CD4-positive, alpha-beta T cell treated with Interleukin-2 at 100 ng/mL for 4 hours (primary cell): ENCODE data around the gene RNF146.
"Not testable (repeated sequence)": the region's sequence is repeated elsewhere in the genome, so short reads cannot be mapped to it uniquely, and the experiment has no call there.

ENCODE experiments used
- DNase-seq: peaks from one replicate; pipeline ENCODE4 v3.0.0-alpha.2; 2020; ENCODE audit warnings: low spot score

Gene RNF146, protein sequence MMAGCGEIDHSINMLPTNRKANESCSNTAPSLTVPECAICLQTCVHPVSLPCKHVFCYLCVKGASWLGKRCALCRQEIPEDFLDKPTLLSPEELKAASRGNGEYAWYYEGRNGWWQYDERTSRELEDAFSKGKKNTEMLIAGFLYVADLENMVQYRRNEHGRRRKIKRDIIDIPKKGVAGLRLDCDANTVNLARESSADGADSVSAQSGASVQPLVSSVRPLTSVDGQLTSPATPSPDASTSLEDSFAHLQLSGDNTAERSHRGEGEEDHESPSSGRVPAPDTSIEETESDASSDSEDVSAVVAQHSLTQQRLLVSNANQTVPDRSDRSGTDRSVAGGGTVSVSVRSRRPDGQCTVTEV

DNA sequence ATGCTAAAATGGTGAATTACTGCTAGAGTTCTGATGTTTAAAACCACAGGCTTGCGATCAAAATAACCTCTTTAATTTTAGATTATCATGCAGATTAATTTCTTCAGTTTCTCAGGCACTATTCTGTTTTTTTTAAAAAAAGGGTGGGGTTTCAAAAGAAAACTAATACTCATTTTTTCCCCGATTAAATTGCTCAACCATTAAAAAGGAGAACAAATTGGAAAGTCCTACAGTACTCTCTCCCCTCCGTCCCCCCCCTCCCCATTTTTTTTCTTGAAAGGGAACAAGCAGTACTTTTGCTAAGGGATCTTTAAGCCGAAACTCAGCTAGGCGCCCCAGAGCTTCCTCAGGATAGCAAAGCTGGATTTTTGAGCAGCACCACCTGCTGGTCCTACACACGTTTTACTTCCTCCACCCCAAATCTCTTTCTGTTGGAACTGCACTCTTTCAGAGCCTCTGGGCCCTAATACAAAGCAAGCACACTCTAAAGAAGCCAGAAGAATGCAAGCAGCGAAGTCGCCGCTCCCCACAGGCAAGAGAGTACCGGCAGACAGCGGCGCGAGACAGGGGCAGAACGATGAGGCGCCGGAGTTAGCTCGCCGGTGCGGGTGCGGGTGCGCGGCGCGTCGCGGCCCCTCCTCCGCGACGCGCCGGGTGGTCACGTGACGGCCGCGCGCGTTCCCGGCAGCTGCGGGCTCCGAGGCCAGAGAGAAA, at the start of gene RNF146:
Gene RNF146 (plus strand): TSS at position 687 of the 714 bp plus-strand sequence. CDS start 13,475 bp downstream, outside the sequence.
- DNase-seq: peak; percentile 67

DNA sequence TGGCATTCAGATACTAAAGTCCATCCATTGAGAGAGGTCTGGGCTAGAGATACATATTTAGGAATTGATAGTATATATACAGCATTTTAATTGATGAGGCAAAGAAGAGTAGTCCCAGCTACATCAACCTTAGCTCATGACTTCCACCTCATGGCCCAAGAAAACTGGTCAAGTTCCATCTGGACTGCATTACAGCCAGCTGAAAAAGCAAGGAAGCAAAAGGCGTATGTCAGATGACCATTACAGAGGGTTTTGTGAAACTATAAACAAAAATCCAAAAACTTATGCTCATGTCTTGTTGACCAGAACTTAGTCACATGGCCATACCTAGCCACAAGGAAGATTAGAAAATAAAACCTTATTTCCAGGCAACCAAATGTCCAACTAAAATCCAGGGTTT, 46.8 kb upstream of the RNF146 start:
- no peak for DNase-seq

DNA sequence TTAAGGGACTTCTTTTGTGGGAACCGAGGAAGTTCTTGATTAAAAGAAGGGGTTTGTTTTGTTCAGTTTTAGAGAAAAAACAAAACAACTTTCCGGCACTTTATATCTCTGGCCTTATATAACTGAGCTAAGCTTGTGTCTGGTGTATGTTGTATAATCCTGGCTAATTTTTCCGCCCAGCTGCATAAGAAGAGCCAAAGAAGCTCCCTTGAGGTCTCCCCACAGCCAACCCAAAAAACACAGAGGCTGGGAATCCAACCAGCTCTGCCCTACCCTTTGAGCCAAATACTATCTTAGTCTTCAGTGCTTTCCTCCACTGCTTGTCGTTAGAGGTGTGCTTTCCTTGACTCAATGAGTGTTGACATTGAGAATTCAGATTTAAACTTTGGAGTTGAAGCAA, 45.5 kb upstream of the RNF146 start:
- DNase-seq: no peak

DNA sequence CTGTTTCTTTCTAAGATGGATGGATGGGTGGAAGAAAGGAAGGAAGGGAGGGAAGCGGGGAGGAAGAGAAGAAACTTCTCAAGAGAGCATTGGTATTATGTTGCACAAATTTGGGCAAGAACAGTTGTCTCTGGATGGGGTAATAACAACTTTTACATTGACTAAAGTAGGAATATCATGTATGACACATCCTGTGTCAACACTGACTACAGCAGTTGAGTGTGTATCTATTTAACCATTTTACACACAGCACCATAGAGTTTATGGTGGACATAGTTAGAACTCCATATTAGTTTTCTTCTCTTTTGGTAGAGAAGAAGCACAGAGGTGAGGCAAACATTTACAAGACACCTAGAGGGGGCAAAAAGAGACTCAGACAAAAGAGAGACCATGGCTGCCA, 44.2 kb upstream of the RNF146 start:
- no peak for DNase-seq

DNA sequence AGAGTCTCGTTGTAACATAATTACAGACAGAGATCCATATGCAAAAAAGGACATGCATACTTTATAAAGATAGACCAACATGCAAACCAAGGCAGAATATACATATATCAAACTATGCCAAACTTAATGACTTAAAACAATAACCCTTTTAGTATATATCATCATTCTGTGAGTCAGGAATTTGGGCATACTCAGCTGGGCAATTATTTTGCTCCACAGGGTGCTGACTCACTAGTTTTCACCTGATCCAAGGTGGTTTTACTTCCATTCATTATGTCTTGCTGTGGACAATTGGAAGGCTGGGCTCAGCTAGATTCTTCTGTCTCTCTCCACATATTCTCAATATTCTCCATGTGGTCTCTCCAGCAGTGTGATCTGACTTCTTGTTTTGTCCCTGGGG, 41.2 kb upstream of the RNF146 start:
- no peak for DNase-seq

DNA sequence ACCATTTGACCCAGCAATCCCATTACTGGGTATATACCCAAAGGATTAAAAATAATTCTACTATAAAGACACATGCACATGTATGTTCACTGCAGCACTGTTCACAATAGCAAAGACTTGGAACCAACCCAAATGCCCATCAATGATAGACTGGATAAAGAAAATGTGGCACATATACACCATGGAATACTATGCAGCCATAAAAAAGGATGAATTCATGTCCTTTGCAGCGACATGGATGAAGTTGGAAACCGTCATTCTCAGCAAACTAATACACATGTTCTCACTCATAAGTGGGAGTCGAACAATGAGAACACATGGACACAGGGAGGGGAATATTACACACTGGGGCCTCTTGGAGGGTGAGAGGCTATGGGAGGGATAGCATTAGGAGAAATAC, 32.8 kb upstream of the RNF146 start:
- not testable (repeated sequence) for DNase-seq

DNA sequence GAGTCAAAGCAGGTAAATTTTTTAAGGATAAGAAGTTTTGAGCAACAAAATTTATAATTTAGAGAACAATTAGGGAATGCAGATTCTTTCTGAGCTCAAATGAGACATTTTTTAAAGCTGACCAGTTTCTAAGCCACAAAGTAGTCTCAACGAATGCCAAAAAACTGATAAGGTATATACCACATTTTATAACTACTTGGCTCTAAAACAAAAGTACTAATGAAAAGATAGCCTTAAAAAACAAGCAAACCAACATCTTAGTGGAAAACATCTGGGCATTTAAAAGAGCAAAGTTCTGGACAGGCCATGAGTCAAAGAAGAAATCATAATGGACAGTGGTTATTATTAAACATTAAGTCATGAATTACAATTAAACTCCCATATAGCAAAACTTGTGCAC, 23.2 kb upstream of the RNF146 start:
- no peak for DNase-seq

DNA sequence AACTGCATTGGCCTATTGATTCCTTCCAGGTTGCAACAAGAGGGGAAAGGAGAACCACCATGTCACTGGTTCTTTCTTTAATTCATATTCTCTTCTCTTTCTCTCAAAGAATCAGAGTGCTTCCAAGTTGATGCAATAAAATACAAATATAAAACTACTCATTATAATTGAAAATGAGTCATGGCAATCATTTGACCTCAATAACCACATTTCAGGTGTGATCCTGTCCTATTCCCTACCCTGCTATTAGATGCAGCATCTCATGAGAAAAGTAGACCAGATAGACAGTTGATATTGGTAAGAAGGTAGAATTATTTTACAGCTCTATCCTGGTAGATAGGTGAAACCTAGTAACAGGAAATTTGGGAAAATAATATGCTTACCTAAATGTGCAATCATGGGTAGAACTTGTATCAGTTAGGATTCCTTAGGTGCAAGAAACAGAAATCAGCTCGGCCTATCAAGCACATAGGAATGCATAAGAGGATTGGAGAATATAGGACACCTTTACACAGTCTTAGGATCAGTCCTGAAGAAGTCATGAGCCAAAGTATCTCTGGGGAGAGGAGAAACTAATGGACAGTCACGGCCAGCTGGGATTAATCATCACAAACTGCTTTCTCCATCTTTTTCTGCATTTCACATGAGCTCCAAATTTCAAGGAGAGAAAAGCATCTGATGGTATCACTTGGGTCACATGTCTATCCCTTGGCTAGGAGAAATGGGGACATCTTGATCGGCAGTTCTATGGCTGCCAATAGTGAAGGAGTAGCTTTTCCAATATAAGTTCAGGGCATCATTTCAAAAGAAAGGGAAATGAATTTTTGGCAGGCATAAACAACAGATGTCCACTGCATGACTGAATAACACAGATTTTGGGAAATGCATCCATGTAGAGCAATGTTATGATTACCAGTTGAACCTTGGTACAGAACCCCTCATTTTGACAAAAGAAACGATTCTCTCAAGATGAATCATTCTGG, 19.3 kb upstream of the RNF146 start:
- DNase-seq: no peak

DNA sequence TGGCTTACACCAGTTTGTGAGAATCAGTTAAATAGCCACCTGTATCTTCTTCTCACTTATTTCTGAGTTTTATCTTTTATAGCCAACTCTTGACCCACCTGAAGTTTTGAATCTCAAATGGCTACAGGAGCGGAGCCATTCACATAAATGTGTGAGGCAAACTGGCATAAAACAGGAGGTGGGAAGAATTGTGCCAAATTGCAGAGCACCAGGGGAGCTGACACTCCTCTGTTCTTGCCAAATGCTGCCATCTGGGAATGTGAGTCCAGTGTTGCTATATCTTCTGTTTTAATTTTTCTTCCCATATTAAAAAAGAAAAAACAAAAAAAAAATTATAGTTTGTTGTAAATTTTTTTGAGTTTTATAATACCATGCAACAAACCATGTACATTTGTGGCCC, 17.0 kb upstream of the RNF146 start:
- DNase-seq: no peak

DNA sequence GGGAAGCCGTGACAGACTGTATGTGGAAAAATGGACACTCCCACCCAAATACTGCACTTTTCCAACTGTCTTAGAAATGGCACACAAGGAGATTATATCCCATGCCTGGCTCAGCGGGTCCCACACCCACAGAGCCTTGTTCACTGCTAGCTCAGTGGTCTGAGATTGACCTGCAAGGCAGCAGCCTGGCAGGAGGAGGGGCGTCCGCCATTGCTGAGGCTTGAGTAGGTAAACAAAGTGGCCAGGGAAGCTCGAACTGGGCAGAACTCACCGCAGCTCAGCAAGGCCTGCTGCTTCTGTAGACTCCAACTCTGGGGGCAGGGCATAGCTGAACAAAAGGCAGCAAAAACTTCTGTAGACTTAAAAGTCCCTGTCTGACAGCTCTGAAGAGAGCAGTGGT, 11.4 kb upstream of the RNF146 start:
- DNase-seq: no peak

DNA sequence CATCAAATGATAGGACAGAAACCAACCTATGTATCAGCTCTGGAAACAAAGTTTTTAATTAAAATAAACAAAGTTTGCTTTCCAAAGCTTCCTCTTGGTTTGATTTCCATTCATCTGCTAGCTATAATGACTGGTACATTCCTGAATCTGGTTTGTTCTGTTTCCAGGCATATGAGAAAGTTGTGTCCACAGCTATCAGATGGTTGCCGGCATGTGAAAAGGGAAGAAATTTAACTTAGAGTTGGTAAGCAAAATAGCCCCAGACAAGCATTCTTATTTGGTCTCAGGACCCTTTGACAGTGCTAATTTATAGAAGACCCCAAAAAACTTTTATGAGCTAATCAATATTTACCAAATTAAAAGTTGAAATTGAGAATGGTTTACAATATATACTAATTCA, 3.8 kb upstream of the RNF146 start:
- DNase-seq: no peak

DNA sequence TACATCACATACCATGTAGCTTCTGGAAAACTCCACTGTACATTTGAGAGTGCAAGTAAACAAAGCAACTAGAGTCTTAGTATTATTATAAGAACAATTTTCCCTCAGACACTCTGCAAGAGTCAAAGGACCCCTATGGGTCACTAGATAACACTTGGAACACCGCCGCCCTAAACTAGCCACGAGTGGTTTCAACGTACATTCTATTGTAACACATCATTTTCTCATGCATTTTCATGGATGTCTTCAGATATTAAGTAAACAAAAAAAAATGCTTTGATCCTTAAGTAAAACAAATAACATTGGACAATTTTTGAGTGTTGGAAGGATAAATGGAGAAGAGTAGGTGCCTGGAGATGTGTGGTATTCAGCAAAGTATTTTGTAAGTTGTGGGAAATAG, 3.2 kb upstream of the RNF146 start:
- no peak for DNase-seq

DNA sequence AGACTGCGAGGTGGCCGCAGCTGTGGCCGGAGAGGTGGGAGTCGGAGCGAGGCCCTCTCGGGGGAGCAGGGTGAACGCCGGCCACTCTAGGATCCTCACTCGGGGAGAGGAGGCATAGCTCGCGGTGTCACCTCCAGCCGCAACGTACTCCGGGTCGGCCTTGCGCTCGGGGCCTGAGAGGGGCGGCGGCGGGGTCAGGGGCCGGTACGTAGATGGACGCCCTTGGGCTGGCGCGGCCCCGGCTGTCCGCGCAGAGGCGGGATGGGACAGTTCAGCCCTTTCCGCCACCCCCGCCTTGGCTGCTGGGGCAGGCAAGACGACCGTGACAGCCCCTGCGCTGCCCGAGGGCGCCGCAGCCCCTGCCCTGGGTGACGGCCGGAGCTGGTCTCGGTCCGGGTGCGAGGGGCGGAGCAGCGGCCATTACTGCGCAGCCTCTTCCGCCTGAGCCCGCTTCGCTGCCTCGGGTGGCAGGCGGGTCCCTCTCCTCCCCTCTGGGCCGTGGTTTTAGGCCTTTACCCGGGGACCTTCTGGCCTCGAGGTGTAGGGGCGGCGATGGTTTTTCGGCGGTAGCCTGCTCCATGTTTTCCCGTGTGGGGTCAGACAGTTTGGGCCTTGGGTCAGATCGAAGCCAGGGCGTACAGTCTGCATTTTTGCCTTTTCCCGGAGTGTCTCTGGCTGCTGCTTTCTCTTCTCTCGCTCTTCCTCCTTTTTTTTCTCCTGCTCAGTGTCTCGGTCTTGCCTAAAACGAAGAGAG, 405 bp downstream of the RNF146 start:
- DNase-seq: peak; percentile 51

DNA sequence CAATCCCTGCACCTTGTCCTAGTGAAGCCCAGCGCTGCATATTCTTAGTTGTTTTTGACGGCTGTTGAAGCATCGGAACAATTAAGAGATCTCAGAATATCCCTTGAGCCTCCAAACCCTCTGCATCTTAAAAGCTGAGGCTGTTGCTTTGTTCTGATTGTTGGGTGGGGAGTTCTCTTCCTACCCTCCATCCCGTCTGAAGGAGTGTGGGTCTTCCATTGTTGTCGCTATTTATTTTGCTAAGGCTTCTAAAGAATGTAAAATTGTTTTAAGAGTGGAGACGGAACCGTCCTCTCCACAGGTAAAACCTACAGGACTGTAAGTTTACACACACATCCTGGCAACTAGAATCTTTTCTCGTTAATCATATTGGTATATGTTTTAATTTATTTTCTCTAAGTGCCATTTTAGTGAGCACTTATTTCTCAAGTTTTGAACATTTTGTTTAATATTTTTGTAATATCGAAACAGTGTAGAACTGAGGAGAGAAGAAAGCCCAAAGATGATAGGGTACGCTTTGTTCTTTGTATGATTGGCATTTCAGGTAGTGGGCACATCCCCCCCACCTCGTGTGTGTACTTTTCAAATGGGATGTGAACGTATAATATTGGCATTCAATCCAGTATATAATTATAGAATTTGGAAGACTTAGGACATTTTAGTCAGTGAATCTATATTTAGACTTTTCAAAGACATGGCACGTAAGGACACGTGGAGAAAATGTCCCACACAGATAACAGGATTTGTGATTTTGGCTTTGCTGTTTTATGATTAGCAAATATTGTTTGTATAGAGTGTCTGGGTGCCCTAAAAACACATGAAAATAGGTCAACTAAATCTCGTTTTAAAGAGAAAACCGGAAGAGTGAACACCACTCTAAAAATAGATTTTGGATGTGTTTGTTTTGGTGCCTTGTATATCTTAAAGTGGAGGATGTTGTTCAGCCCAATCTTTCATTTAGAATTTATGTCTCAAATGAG, 1.3 kb downstream of the RNF146 start:
- peak; percentile 3 for DNase-seq

DNA sequence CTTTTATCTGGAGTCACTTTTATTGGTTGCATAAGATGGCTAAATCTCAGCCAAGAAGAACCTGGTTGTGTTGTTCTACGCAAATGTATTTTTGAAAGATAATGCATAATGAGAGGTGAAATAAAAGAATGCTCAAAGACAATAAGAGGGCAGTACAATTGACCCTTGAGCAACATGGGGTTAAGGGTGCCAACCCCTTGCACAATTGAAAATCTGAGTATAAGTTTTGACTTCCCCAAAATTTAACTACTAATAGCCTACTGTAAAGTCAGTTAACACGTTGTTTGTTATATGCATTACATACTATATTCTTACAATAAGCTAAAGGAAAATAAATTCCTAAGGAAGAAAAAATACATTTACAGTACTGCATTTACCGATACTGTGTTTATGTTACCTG, 5.9 kb downstream of the RNF146 start:
- DNase-seq: no peak

DNA sequence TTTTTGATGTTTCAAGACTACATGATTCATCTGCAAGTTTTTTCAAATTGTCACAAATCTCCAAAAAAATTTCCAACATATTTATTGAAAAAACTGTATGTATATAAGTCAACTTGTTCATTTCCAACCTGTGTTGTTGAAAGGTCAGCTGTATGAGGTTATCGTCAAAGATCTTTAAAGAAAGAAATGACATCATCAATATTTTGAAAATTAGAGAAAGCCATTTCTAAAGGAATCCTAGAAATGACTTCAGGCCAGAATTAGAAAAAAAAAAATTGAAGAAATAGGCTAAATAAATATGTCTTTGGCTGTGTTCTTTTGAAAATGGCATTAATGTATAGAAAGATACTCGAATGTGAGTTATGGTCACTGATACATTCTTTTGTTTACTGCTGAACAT, 6.8 kb downstream of the RNF146 start:
- no peak for DNase-seq

DNA sequence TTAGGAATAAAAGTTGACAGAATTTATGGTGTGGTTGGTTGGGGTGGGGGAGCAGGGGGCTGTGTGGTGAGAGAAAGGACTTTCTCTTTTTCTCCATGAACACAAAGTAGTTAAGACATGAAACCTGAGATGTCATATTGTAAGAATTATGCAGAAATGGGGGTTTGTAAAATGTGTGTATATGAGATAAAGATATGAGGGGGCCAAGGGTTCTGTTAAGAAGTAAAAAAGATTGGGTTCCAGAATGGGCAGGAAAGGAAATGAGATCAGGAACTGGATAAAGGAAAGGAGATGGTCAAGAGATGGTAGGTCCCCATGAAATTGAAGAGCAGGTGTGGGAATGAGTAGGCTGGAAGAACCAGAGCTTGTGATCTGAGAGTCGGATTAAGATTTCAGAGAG, 9.7 kb downstream of the RNF146 start:
- DNase-seq: no peak

DNA sequence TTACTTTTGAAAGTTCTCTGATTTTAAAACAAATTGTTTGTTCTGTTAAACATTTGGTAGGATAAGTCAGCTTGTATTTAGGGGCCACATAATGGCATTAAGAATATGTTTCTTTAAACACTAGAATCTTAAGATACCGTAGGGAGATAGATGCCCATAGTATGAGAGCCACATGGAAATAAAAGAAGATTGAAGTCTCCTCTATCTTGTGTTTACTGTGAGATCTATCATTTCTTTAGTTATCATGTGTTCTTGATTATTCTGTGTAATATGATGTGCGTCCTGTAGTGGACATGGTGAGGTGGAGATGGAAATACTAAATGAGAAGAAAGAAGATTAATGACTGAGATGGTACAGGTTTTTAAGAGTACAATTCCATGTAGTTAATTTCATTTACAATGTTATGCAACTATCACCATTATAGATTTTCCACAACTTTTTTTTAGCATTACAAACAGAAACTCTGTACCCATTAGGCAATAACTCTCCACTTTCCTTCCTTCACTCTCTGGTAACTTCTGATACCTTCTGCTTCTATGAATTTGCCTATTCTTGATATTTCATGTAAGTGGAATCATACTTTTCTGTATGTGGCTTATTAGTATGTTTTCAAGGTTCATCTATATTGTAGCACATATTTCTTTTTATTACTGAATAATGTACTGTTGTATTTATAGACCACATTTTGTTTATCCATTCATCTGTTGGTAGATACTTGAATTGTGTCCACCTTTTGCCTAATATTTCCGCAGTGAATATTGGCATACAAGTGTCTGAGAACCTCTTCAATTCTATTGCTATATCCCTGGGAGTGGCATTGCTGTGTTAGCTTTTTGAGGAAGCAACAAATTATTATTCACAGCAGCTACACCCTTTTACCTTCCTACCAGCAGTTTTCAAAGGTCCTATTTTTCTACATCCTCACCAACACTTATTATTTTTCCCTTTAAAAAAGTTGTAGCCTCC, 11.5 kb downstream of the RNF146 start:
- DNase-seq: no peak

DNA sequence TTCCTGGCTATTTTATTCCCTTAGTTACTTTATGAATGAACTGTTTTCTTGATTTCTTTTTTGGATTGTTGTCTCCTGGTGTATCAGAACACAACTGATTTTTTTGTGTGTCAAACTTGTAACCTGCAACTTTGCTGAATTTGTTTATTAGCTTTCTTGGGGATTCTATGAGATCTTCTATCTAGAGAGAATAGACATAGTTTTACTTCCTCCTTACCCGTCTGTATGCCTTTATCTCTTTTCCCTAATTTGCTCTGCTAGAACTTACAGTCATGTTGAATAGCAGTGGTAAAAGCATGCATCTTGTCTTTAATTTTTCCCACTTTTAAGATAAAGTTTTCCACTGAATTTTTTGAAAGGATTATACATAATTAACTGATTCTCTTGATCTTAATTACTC, 13.2 kb downstream of the RNF146 start:
- no peak for DNase-seq
